Colonic mucosa (tissue), 4 donors: ENCODE results near the gene BRK1. TPM values are rescaled to one million over a fixed set of nuclear protein-coding genes. Genes with fewer than 3 reads are reported as not detected.
"Not testable (repeated sequence)": the region's sequence is repeated elsewhere in the genome, so short reads cannot be mapped to it uniquely, and the experiment has no call there.

Experiments used
- DNase-seq: peaks from one replicate; pipeline ENCODE4 v3.0.0-alpha.2; 2020
- H3K27ac ChIP-seq: fragments of 200-600 bp; one replicate; pipeline ENCODE4 v1.8.0; 2021
- H3K27me3 ChIP-seq: fragments of 200-600 bp; one replicate; pipeline ENCODE4 v1.8.0; 2021
- H3K36me3 ChIP-seq: fragments of 200-600 bp; one replicate; pipeline ENCODE4 v1.8.0; 2021
- H3K4me1 ChIP-seq: fragments of 200-600 bp; one replicate; pipeline ENCODE4 v1.8.0; 2021; ENCODE audit warnings: mild to moderate bottlenecking
- H3K4me3 ChIP-seq: fragments of 200-600 bp; one replicate; pipeline ENCODE4 v1.8.0; 2021
- H3K9ac ChIP-seq, 2 donors: one replicate each; pipeline ENCODE4 v1.7.0; 2013; ENCODE audit warnings: control low read depth in 2 of 2, low read depth in 2 of 2, low read length in 2 of 2
- H3K9me3 ChIP-seq: fragments of 200-600 bp; one replicate; pipeline ENCODE4 v1.8.0; 2021
- intact Hi-C: fragments of 100-400 bp; cut with DNase I; formaldehyde crosslinking; loops from one replicate; pipeline ENCODE4 v1.14.1; 2022
- total RNA-seq, 2 donors: library from RNA; stranded (reverse); fragmentation: NEBNext Ultra II Directional in 1 of 2; extraction: Animal tissue kit (Norgen Biotek cat#: 25700) in 1 of 2; gene quantifications; one replicate each; pipeline ENCODE4 v1.2.1, GENCODE V29; 2021
- TF ChIP-seq, protein P1 (sequence below): fragments of 200-600 bp; IDR thresholded peaks from one replicate; pipeline ENCODE4 v1.8.0; 2022; ENCODE audit warnings: antibody characterized with exemption, mild to moderate bottlenecking
- donor health status: healthy.
- donor health status: DM: no; HTN: no; CAD: no.
- donor health status: DM: no; HTN: no; CAD: no.

Gene BRK1
- total RNA-seq, 2 donors from 2014 or later = 104 to 105 TPM

GRCh38 chr3:10157031-10157430, 41.6 kb downstream of the BRK1 start:
- Histone ChIP-seq H3K27me3 (no peaks in the 10 kb centered on the region), H3K9me3 (no peaks in the 10 kb centered on the region), H3K27ac (no peak overlapping the region), H3K4me1 (no peaks in the 10 kb centered on the region), H3K4me3 (no peak overlapping the region), H3K9ac (no peak overlapping the region), H3K36me3 (no peaks in the 10 kb centered on the region)
- intact Hi-C loops = no loop called here
- TF ChIP-seq, protein P1, sequence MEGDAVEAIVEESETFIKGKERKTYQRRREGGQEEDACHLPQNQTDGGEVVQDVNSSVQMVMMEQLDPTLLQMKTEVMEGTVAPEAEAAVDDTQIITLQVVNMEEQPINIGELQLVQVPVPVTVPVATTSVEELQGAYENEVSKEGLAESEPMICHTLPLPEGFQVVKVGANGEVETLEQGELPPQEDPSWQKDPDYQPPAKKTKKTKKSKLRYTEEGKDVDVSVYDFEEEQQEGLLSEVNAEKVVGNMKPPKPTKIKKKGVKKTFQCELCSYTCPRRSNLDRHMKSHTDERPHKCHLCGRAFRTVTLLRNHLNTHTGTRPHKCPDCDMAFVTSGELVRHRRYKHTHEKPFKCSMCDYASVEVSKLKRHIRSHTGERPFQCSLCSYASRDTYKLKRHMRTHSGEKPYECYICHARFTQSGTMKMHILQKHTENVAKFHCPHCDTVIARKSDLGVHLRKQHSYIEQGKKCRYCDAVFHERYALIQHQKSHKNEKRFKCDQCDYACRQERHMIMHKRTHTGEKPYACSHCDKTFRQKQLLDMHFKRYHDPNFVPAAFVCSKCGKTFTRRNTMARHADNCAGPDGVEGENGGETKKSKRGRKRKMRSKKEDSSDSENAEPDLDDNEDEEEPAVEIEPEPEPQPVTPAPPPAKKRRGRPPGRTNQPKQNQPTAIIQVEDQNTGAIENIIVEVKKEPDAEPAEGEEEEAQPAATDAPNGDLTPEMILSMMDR = no peak
- no peak for DNase-seq

DNA sequence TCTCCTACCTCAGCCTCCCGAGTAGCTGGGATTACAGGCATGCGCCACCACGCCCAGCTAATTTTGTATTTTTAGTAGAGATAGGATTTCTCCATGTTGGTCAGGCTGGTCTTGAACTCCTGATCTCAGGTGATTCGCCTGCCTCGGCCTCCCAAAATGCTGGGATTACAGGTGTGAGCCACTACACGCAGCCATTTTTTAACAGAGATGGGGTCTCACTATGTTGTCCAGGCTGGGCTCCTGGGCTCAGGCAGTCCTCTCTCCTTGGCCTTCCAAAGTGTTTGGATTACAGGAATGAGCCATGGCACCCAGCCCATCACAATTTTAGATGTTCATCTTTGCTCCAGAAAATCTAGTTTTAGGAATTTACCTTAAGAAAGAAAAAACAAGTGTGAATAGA, 43.1 kb downstream of the BRK1 start:
- H3K9me3 ChIP-seq, H3K4me1 ChIP-seq, H3K27ac ChIP-seq, H3K9ac ChIP-seq, H3K4me3 ChIP-seq, H3K36me3 ChIP-seq, intact Hi-C loops, H3K27me3 ChIP-seq, DNase-seq: not testable (repeated sequence)

DNA sequence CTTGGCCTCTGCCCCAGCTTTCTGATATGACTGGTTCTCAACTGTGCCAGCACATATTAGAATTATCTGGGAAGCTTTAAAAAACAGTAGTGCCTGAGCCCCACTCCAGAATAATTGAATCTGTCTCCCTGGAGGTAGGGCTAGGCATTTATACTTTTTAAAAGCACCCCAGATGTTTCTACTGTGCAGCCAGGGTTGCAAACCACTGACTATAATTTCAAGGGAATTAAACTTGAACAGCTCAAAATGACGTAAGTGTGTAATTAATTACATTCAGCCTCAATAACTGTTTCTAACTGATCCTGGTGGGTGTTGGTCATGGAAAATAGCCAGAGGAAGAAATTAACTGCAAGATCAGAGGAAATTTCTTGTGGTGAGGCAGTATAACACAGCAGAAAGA, 44.9 kb downstream of the BRK1 start:
- TF ChIP-seq, protein P1 = no peak
- DNase-seq = no peak
- Histone ChIP-seq H3K4me1 (no peaks in the 10 kb centered on the region), H3K27me3 (no peaks in the 10 kb centered on the region), H3K9ac (no peak overlapping the region), H3K27ac (no peak overlapping the region), H3K9me3 (no peaks in the 10 kb centered on the region), H3K36me3 (no peaks in the 10 kb centered on the region), H3K4me3 (no peak overlapping the region)
- intact Hi-C loops = no loop called here

DNA sequence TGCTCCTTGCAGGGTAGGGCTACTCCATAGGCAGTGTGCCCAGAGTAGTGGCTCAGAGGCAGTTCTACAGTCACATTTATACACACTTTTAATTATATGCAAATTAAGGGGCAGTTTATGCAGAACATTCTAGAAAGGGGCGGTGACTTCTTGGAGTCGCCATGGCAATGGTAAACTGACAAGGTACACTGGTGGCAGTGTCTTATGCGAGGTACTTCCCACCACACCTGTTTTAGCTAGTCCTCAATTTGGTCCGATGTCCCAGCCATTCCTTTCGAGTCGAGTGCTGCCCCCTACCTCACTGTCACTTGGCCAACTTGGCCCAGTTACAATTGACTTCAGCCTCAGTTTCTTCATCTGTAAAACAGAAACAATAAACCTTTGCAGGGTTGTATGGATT, 45.5 kb downstream of the BRK1 start:
- Histone ChIP-seq H3K27me3 (no peaks in the 10 kb centered on the region), H3K9me3 (no peaks in the 10 kb centered on the region), H3K27ac (no peak overlapping the region), H3K4me1 (no peaks in the 10 kb centered on the region), H3K4me3 (no peak overlapping the region), H3K9ac (no peak overlapping the region), H3K36me3 (no peaks in the 10 kb centered on the region)
- intact Hi-C loops = no loop called here
- TF ChIP-seq, protein P1 = no peak
- no peak for DNase-seq

GRCh38 chr3:10162185-10162584, 46.7 kb downstream of the BRK1 start:
- H3K27ac ChIP-seq = no peak overlapping the region
- H3K4me3 ChIP-seq = no peak overlapping the region
- H3K36me3 ChIP-seq = no peaks in the 10 kb centered on the region
- DNase-seq = no peak
- no peaks in the 10 kb centered on the region for H3K9me3 ChIP-seq
- intact Hi-C loops = no loop called here
- TF ChIP-seq, protein P1 = no peak
- no peaks in the 10 kb centered on the region for H3K4me1 ChIP-seq
- no peak overlapping the region for H3K9ac ChIP-seq
- H3K27me3 ChIP-seq = no peaks in the 10 kb centered on the region

- not testable (repeated sequence) for H3K9me3 ChIP-seq, H3K4me1 ChIP-seq, H3K36me3 ChIP-seq, H3K27me3 ChIP-seq, H3K27ac ChIP-seq, DNase-seq, H3K9ac ChIP-seq
- intact Hi-C loops = loop anchor here (2.0 kb wide), 1 partner anchor 21 kb away; no protein-coding TSS in a partner anchor
- peak overlapping the region; percentile 80 for H3K4me3 ChIP-seq
Observed at GRCh38 chr3:10164201-10164545, 48.7 kb downstream of the BRK1 start.
